ENCODE results near the gene PLSCR1.

DNA sequence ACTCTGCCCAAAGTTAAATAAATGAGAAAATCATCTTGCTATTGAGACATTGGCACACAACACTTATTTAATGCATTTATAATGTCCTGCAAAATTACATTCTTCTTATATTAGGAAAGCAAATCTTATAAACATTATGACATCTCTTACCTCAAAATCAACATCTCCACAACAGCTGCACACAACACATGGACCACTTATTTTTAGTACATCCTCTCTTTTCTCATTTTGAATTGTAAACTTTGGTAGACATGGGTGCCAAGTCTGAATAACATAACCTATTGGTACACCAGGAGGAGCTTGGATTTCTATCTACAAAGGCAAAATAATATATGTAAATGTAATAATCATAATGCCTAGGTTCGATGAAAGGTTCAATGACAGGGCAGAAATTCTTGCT, 23.0 kb downstream of the PLSCR1 start:
- TF ChIP-seq, protein P1, sequence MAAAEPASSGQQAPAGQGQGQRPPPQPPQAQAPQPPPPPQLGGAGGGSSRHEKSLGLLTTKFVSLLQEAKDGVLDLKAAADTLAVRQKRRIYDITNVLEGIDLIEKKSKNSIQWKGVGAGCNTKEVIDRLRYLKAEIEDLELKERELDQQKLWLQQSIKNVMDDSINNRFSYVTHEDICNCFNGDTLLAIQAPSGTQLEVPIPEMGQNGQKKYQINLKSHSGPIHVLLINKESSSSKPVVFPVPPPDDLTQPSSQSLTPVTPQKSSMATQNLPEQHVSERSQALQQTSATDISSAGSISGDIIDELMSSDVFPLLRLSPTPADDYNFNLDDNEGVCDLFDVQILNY (CRISPR knock-in tag; IDR thresholded peaks at IDR 0.05): no peak
- TF ChIP-seq, protein P2, sequence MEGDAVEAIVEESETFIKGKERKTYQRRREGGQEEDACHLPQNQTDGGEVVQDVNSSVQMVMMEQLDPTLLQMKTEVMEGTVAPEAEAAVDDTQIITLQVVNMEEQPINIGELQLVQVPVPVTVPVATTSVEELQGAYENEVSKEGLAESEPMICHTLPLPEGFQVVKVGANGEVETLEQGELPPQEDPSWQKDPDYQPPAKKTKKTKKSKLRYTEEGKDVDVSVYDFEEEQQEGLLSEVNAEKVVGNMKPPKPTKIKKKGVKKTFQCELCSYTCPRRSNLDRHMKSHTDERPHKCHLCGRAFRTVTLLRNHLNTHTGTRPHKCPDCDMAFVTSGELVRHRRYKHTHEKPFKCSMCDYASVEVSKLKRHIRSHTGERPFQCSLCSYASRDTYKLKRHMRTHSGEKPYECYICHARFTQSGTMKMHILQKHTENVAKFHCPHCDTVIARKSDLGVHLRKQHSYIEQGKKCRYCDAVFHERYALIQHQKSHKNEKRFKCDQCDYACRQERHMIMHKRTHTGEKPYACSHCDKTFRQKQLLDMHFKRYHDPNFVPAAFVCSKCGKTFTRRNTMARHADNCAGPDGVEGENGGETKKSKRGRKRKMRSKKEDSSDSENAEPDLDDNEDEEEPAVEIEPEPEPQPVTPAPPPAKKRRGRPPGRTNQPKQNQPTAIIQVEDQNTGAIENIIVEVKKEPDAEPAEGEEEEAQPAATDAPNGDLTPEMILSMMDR (IDR thresholded peaks at IDR 0.05): no peak
- TF ChIP-seq, protein P3, sequence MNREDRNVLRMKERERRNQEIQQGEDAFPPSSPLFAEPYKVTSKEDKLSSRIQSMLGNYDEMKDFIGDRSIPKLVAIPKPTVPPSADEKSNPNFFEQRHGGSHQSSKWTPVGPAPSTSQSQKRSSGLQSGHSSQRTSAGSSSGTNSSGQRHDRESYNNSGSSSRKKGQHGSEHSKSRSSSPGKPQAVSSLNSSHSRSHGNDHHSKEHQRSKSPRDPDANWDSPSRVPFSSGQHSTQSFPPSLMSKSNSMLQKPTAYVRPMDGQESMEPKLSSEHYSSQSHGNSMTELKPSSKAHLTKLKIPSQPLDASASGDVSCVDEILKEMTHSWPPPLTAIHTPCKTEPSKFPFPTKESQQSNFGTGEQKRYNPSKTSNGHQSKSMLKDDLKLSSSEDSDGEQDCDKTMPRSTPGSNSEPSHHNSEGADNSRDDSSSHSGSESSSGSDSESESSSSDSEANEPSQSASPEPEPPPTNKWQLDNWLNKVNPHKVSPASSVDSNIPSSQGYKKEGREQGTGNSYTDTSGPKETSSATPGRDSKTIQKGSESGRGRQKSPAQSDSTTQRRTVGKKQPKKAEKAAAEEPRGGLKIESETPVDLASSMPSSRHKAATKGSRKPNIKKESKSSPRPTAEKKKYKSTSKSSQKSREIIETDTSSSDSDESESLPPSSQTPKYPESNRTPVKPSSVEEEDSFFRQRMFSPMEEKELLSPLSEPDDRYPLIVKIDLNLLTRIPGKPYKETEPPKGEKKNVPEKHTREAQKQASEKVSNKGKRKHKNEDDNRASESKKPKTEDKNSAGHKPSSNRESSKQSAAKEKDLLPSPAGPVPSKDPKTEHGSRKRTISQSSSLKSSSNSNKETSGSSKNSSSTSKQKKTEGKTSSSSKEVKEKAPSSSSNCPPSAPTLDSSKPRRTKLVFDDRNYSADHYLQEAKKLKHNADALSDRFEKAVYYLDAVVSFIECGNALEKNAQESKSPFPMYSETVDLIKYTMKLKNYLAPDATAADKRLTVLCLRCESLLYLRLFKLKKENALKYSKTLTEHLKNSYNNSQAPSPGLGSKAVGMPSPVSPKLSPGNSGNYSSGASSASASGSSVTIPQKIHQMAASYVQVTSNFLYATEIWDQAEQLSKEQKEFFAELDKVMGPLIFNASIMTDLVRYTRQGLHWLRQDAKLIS (CRISPR knock-in tag; IDR thresholded peaks at IDR 0.05; ENCODE audit: borderline replicate concordance): no peak
- TF ChIP-seq ZBTB21 (CRISPR knock-in tag; IDR thresholded peaks at IDR 0.05; ENCODE audit: borderline replicate concordance) (no peak), CREB1 (CRISPR knock-in tag; IDR thresholded peaks at IDR 0.05) (no peak)
- TF ChIP-seq, protein P4, sequence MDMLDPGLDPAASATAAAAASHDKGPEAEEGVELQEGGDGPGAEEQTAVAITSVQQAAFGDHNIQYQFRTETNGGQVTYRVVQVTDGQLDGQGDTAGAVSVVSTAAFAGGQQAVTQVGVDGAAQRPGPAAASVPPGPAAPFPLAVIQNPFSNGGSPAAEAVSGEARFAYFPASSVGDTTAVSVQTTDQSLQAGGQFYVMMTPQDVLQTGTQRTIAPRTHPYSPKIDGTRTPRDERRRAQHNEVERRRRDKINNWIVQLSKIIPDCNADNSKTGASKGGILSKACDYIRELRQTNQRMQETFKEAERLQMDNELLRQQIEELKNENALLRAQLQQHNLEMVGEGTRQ (CRISPR knock-in tag; IDR thresholded peaks at IDR 0.05): no peak
- TF ChIP-seq, protein P5, sequence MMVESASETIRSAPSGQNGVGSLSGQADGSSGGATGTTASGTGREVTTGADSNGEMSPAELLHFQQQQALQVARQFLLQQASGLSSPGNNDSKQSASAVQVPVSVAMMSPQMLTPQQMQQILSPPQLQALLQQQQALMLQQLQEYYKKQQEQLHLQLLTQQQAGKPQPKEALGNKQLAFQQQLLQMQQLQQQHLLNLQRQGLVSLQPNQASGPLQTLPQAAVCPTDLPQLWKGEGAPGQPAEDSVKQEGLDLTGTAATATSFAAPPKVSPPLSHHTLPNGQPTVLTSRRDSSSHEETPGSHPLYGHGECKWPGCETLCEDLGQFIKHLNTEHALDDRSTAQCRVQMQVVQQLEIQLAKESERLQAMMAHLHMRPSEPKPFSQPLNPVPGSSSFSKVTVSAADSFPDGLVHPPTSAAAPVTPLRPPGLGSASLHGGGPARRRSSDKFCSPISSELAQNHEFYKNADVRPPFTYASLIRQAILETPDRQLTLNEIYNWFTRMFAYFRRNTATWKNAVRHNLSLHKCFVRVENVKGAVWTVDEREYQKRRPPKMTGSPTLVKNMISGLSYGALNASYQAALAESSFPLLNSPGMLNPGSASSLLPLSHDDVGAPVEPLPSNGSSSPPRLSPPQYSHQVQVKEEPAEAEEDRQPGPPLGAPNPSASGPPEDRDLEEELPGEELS (CRISPR knock-in tag; IDR thresholded peaks at IDR 0.05): no peak
- TF ChIP-seq, protein P6, sequence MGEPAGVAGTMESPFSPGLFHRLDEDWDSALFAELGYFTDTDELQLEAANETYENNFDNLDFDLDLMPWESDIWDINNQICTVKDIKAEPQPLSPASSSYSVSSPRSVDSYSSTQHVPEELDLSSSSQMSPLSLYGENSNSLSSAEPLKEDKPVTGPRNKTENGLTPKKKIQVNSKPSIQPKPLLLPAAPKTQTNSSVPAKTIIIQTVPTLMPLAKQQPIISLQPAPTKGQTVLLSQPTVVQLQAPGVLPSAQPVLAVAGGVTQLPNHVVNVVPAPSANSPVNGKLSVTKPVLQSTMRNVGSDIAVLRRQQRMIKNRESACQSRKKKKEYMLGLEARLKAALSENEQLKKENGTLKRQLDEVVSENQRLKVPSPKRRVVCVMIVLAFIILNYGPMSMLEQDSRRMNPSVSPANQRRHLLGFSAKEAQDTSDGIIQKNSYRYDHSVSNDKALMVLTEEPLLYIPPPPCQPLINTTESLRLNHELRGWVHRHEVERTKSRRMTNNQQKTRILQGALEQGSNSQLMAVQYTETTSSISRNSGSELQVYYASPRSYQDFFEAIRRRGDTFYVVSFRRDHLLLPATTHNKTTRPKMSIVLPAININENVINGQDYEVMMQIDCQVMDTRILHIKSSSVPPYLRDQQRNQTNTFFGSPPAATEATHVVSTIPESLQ (CRISPR knock-in tag; IDR thresholded peaks at IDR 0.05): no peak
- TF ChIP-seq, protein P7, sequence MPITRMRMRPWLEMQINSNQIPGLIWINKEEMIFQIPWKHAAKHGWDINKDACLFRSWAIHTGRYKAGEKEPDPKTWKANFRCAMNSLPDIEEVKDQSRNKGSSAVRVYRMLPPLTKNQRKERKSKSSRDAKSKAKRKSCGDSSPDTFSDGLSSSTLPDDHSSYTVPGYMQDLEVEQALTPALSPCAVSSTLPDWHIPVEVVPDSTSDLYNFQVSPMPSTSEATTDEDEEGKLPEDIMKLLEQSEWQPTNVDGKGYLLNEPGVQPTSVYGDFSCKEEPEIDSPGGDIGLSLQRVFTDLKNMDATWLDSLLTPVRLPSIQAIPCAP (CRISPR knock-in tag; IDR thresholded peaks at IDR 0.05): no peak
